Brain microvascular endothelial cell (primary cell): ENCODE results near the gene C12orf76.

Experiments used
- DNase-seq: peaks from one replicate; pipeline ENCODE4 v3.0.0-alpha.2; 2020
- H3K27ac ChIP-seq: fragments of 250-450 bp; sonication (Bioruptor Pico); 2 replicates; pipeline ENCODE4 v1.5.1; 2020; ENCODE audit warnings: mild to moderate bottlenecking, moderate library complexity
- H3K27me3 ChIP-seq: fragments of 250-450 bp; sonication (Bioruptor Pico); replicated peaks from 2 replicates; pipeline ENCODE4 v1.5.1; 2020; ENCODE audit warnings: mild to moderate bottlenecking
- H3K36me3 ChIP-seq: fragments of 250-450 bp; sonication (Bioruptor Pico); replicated peaks from 2 replicates; pipeline ENCODE4 v1.5.1; 2020; ENCODE audit warnings: mild to moderate bottlenecking
- H3K4me3 ChIP-seq: 2 replicates; pipeline ENCODE4 v1.5.1; 2011; ENCODE audit warnings: low read depth, mild to moderate bottlenecking, control low read depth, low read length, moderate library complexity
- CTCF ChIP-seq: IDR thresholded peaks from 2 replicates; pipeline ENCODE4 v1.5.1; 2011; ENCODE audit warnings: low read depth, mild to moderate bottlenecking, moderate library complexity, low read length, control low read depth, inconsistent platforms; ENCODE audit errors: missing control alignments
- in situ Hi-C: cut with HindIII; loops from 2 replicates; pipeline ENCODE4 v1.10.0; 2017; ENCODE audit warnings: low sequenced_read_pairs, low pct_ligation_motif_present

Gene C12orf76

GRCh38 chr12:109999649-109999971 lies 48.7 kb downstream of the C12orf76 start:
- Histone ChIP-seq H3K4me3 (peak overlapping the region; percentile 74), H3K27me3 (no peaks in the 10 kb centered on the region), H3K27ac (peak overlapping the region; percentile 99), H3K36me3 (peaks cover 5% of the 10 kb centered on the region)
- in situ Hi-C loops, result no loop called here
- no peak for TF ChIP-seq CTCF
- no peak for DNase-seq

- no peak for TF ChIP-seq CTCF
- H3K36me3 ChIP-seq, result peaks cover 5% of the 10 kb centered on the region
- no peaks in the 10 kb centered on the region for H3K27me3 ChIP-seq
- H3K4me3 ChIP-seq, result peak within 1 kb of the TSS; percentile 74
- H3K27ac ChIP-seq, result peak within 1 kb of the TSS; percentile 99
- in situ Hi-C loops, result no loop called here
- peak; percentile 88 for DNase-seq
Observed at GRCh38 chr12:109998904-109999648, 49.2 kb downstream of the C12orf76 start, which contains the start of gene ANKRD13A. Gene ANKRD13A (plus strand): TSS chr12:109999430. CDS start chr12:109999689, 259 bp downstream.

GRCh38 chr12:109998241-109998903 lies 50.0 kb downstream of the C12orf76 start:
- DNase-seq, result no peak
- peak overlapping the region; percentile 99 for H3K27ac ChIP-seq
- H3K36me3 ChIP-seq, result peaks cover 4% of the 10 kb centered on the region
- no peak for TF ChIP-seq CTCF
- in situ Hi-C loops, result no loop called here
- peak overlapping the region; percentile 74 for H3K4me3 ChIP-seq
- H3K27me3 ChIP-seq, result no peaks in the 10 kb centered on the region

- no peak for DNase-seq
- no peak for TF ChIP-seq CTCF
- no peak overlapping the region for H3K4me3 ChIP-seq
- no peaks in the 10 kb centered on the region for H3K36me3 ChIP-seq
- no peaks in the 10 kb centered on the region for H3K27me3 ChIP-seq
- no peak overlapping the region for H3K27ac ChIP-seq
- in situ Hi-C loops, result no loop called here
Observed at GRCh38 chr12:109997393-109997792, 50.9 kb downstream of the C12orf76 start.

- in situ Hi-C loops, result no loop called here
- Histone ChIP-seq H3K27ac (no peak overlapping the region), H3K4me3 (peak overlapping the region; percentile 93)
Observed at GRCh38 chr12:109996483-109996853, 51.9 kb downstream of the C12orf76 start.

More at GRCh38 chr12:109996483-109996853, 51.9 kb downstream of the C12orf76 start:
- no peak for DNase-seq
- H3K36me3 ChIP-seq, result no peaks in the 10 kb centered on the region
- H3K27me3 ChIP-seq, result no peaks in the 10 kb centered on the region
- no peak for TF ChIP-seq CTCF
